ENCODE results near the gene GRB10. TPM values are rescaled to one million over a fixed set of nuclear protein-coding genes. Genes with fewer than 3 reads are reported as not detected.

Gene GRB10
- total RNA-seq, 1 donor from 2014 or later = 33.9 TPM

DNA sequence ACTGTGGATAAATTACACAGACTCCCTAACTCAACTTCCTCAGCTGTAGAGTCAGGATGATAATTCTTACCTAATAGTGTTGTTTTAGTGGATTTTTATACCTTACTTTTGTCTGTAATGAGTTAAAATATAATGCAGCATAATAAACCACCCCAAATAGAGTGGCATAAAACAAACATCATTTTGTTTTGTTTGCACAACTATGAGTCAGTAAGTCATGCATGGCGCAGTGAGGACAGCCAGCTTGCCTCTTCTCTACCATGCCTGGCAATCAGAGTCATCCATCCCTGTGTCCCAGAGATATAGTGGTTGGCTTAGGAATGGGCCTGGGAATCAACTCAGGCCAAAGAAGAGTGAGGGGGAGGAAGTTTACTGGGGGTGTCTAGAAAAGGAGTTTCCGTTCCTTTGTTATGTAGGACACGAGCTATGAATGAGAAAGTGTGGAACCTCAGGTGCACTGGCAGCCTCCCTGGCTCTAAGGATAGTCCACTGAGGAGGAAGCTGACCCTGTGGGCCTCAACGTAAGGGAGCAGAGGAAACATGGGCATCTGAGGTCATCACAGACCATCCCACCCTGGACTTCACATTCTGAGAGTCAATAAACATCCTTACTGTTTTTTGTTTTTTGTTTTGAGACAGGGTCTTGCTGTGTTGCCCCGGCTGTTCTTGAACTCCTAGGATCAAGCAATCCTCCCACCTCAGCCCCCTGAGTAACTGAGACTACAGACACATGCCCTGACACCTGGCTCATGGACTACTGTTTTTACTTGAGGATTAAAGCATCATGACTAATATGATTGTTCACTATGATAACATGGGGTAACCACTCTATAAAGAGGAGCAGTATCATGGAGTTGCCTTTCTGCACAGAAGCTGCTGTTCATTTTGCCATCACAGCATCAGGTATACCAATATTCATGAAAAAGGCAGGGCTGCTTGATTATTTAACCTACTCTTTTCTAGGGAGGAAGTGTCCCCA is 21.0 kb upstream of the GRB10 start:
- H3K27me3 ChIP-seq = no peaks in the 10 kb centered on the region
- no peaks in the 10 kb centered on the region for H3K4me1 ChIP-seq
- H3K27ac ChIP-seq = no peak overlapping the region
- no peaks in the 10 kb centered on the region for H3F3A ChIP-seq (ENCODE audit: low read depth)
- H3K9ac ChIP-seq = no peak overlapping the region
- no peak overlapping the region for H3K4me2 ChIP-seq
- H3K9me3 ChIP-seq (ENCODE audit: low read depth) = no peaks in the 10 kb centered on the region
- H3K27ac Mint-ChIP-seq = no peak overlapping the region
- H3K4me3 Mint-ChIP-seq = no peak overlapping the region
- no peaks in the 10 kb centered on the region for H3K36me3 Mint-ChIP-seq
- DNase-seq (ENCODE audit: low spot score) = no peak
- peaks cover 14% of the 10 kb centered on the region for H3K4me1 Mint-ChIP-seq
- no peak overlapping the region for H3K4me3 ChIP-seq
- peaks cover 3% of the 10 kb centered on the region for H3K9me3 Mint-ChIP-seq
- H3K36me3 ChIP-seq = peaks cover under 1% of the 10 kb centered on the region
- peaks cover 6% of the 10 kb centered on the region for H3K27me3 Mint-ChIP-seq (ENCODE audit: insufficient read depth, low read depth)
- no peak for TF ChIP-seq EZH2phosphoT487 (IDR thresholded peaks at IDR 0.05)
- TF ChIP-seq, protein P1, sequence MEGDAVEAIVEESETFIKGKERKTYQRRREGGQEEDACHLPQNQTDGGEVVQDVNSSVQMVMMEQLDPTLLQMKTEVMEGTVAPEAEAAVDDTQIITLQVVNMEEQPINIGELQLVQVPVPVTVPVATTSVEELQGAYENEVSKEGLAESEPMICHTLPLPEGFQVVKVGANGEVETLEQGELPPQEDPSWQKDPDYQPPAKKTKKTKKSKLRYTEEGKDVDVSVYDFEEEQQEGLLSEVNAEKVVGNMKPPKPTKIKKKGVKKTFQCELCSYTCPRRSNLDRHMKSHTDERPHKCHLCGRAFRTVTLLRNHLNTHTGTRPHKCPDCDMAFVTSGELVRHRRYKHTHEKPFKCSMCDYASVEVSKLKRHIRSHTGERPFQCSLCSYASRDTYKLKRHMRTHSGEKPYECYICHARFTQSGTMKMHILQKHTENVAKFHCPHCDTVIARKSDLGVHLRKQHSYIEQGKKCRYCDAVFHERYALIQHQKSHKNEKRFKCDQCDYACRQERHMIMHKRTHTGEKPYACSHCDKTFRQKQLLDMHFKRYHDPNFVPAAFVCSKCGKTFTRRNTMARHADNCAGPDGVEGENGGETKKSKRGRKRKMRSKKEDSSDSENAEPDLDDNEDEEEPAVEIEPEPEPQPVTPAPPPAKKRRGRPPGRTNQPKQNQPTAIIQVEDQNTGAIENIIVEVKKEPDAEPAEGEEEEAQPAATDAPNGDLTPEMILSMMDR (IDR thresholded peaks at IDR 0.05) = no peak
- no peak for TF ChIP-seq EZH2 (IDR thresholded peaks at IDR 0.05)
- H3K79me2 ChIP-seq (ENCODE audit: low read depth) = no peaks in the 10 kb centered on the region
- no peak overlapping the region for H2AFZ ChIP-seq (replicated peaks)
- H4K20me1 ChIP-seq (ENCODE audit: low read depth) = no peaks in the 10 kb centered on the region

DNA sequence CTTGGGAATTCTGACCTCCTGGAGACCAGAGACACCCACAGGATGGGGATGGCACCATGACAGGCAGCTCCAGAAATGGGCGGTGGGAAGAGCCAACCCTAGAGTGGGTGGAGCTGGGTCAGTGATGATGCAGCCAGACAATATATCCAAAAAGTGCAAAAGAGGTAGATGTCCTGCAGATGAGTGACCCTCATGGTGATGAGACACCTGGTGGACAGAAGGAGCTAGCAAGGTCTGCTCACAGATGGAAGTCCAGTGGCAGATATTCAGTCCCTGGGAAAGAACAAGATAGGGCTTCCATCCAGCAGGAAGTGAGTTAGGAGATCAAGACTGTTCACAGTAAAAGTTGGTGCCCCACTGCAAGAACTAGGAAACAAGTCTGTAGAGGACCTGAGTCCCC is 19.2 kb upstream of the GRB10 start:
- H3F3A ChIP-seq (ENCODE audit: low read depth) = no peaks in the 10 kb centered on the region
- DNase-seq (ENCODE audit: low spot score) = no peak
- H3K79me2 ChIP-seq (ENCODE audit: low read depth) = no peaks in the 10 kb centered on the region
- no peak overlapping the region for H3K4me2 ChIP-seq
- no peaks in the 10 kb centered on the region for H3K4me1 ChIP-seq
- H3K36me3 Mint-ChIP-seq = no peaks in the 10 kb centered on the region
- H3K4me3 Mint-ChIP-seq = no peak overlapping the region
- TF ChIP-seq, protein P1 (IDR thresholded peaks at IDR 0.05) = peak; percentile 4
- no peak for TF ChIP-seq EZH2phosphoT487 (IDR thresholded peaks at IDR 0.05)
- TF ChIP-seq EZH2 (IDR thresholded peaks at IDR 0.05) = no peak
- H3K9me3 Mint-ChIP-seq = peaks cover 8% of the 10 kb centered on the region
- H2AFZ ChIP-seq (replicated peaks) = no peak overlapping the region
- peaks cover 12% of the 10 kb centered on the region for H3K4me1 Mint-ChIP-seq
- peaks cover 7% of the 10 kb centered on the region for H3K27me3 Mint-ChIP-seq (ENCODE audit: insufficient read depth, low read depth)
- no peaks in the 10 kb centered on the region for H3K27me3 ChIP-seq
- H4K20me1 ChIP-seq (ENCODE audit: low read depth) = no peaks in the 10 kb centered on the region
- H3K36me3 ChIP-seq = peaks cover 3% of the 10 kb centered on the region
- no peaks in the 10 kb centered on the region for H3K9me3 ChIP-seq (ENCODE audit: low read depth)
- H3K4me3 ChIP-seq = no peak overlapping the region
- H3K27ac Mint-ChIP-seq = no peak overlapping the region
- H3K27ac ChIP-seq = no peak overlapping the region
- no peak overlapping the region for H3K9ac ChIP-seq

DNA sequence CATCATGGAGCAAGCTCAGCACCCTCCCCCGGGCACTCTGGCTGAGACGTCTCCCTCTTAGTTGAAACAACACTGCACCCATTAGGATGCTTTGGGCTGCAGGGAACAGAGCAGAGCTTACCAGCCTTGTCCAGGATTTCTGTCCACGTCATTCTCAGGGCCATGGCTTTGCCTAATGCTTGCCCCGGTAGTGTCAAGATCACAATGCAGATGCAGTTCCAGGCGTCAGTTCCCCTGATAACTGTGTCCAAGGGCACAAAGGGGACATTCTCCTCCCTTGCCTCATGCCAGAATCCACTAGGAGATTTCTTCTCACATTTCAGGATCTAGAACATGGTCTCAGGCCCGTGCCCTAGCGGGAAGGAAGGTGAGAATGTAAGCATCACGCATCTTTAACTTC is 17.2 kb upstream of the GRB10 start:
- Histone ChIP-seq H3K36me3 (peaks cover 3% of the 10 kb centered on the region), H3K79me2 (ENCODE audit: low read depth) (no peaks in the 10 kb centered on the region), H2AFZ (replicated peaks) (no peak overlapping the region), H3K9ac (no peak overlapping the region), H3K27me3 (peaks cover 12% of the 10 kb centered on the region), H3K4me1 (no peaks in the 10 kb centered on the region), H3K4me2 (no peak overlapping the region), H3K27ac (no peak overlapping the region), H4K20me1 (ENCODE audit: low read depth) (no peaks in the 10 kb centered on the region), H3F3A (ENCODE audit: low read depth) (peaks cover 2% of the 10 kb centered on the region), H3K9me3 (ENCODE audit: low read depth) (no peaks in the 10 kb centered on the region), H3K4me3 (no peak overlapping the region)
- no peak for DNase-seq (ENCODE audit: low spot score)
- no peaks in the 10 kb centered on the region for H3K36me3 Mint-ChIP-seq
- H3K4me1 Mint-ChIP-seq = peaks cover 17% of the 10 kb centered on the region
- H3K4me3 Mint-ChIP-seq = no peak overlapping the region
- no peak for TF ChIP-seq EZH2phosphoT487 (IDR thresholded peaks at IDR 0.05)
- TF ChIP-seq, protein P1 (IDR thresholded peaks at IDR 0.05) = no peak
- no peak for TF ChIP-seq EZH2 (IDR thresholded peaks at IDR 0.05)
- H3K9me3 Mint-ChIP-seq = peaks cover 8% of the 10 kb centered on the region
- no peak overlapping the region for H3K27ac Mint-ChIP-seq
- peaks cover 8% of the 10 kb centered on the region for H3K27me3 Mint-ChIP-seq (ENCODE audit: insufficient read depth, low read depth)

Measured in neural progenitor cell (in vitro differentiated cells).